Vagina (tissue), 2 donors: Measurements from ENCODE around the gene SCFD2. TPM values are rescaled to one million over a fixed set of nuclear protein-coding genes. Genes with fewer than 3 reads are reported as not detected.
A peak's percentile ranks its signal among the peaks of the same experiment; 100 is the strongest.

Experiments used
- DNase-seq, 2 donors: peaks; one replicate each; pipeline ENCODE4 v3.0.0-alpha.2; 2017; ENCODE audit errors: extremely low spot score in 2 of 2
- H3K27ac ChIP-seq: fragments of 200-600 bp; sonication (generic); one replicate; pipeline ENCODE4 v1.5.1; 2019
- H3K27me3 ChIP-seq: fragments of 200-600 bp; sonication (generic); one replicate; pipeline ENCODE4 v1.5.1; 2019
- H3K36me3 ChIP-seq, 2 donors: fragments of 200-600 bp; sonication (generic); one replicate each; pipeline ENCODE4 v1.5.1; 2017 to 2019
- H3K4me1 ChIP-seq: fragments of 200-600 bp; sonication (generic); one replicate; pipeline ENCODE4 v1.5.1; 2019
- H3K4me3 ChIP-seq, 2 donors: fragments of 200-600 bp; sonication (generic); 1 replicate in 1 of 2; 2 replicates in 1 of 2; pipeline ENCODE4 v1.5.1; 2016 to 2019
- H3K9me3 ChIP-seq: fragments of 200-600 bp; sonication (generic); one replicate; pipeline ENCODE4 v1.5.1; 2019
- POLR2A ChIP-seq, 2 donors: fragments of 450-650 bp; IDR thresholded peaks; one replicate each; pipeline ENCODE4 v1.6.1; 2017; ENCODE audit warnings: antibody characterized with exemption in 2 of 2, mild to moderate bottlenecking in 2 of 2, moderate library complexity in 2 of 2
- POLR2AphosphoS5 ChIP-seq, 2 donors: sonication (generic); formaldehyde crosslinking; IDR thresholded peaks; one replicate each; pipeline ENCODE4 v1.9.0; 2017; ENCODE audit warnings: antibody characterized with exemption in 2 of 2, mild to moderate bottlenecking in 2 of 2, low read depth in 1 of 2; ENCODE audit not compliant: insufficient read depth in 1 of 2
- intact Hi-C: fragments of 100-400 bp; cut with DNase I; formaldehyde crosslinking; loops from one replicate; pipeline ENCODE4 v1.15.1; 2023
- total RNA-seq: library from RNA; depleted of rRNA; stranded (reverse); fragments of >200 nt; gene quantifications from one replicate; pipeline ENCODE4 v1.2.3, GENCODE V29; 2016
- TF ChIP-seq, protein P1 (sequence below), 3 experiments: fragments of 450-650 bp in 2 of 3; fragments of 200-600 bp in 1 of 3; sonication (generic) in 1 of 3; IDR thresholded peaks; one replicate each; pipeline ENCODE4 v1.5.1; 2017 to 2019; ENCODE audit warnings: antibody characterized with exemption in 3 of 3, mild to moderate bottlenecking in 2 of 3, moderate library complexity in 2 of 3

SCFD2 gene
- total RNA-seq, 1 donor from 2014 or later = 33.1 TPM

GRCh38 chr4:52949336-52949735 lies 416.5 kb downstream of the SCFD2 start:
- TF ChIP-seq POLR2AphosphoS5 (IDR thresholded peaks at IDR 0.05; ENCODE audit: insufficient read depth in 1 of 2, low read depth in 1 of 2) = no peak
- Histone ChIP-seq H3K27me3 (no peaks in the 10 kb centered on the region), H3K4me3 (no peak overlapping the region), H3K9me3 (no peaks in the 10 kb centered on the region), H3K36me3 (no peaks in the 10 kb centered on the region), H3K27ac (no peak overlapping the region), H3K4me1 (no peaks in the 10 kb centered on the region)
- peak in 1 of 2 donors; percentile 44 for DNase-seq
- intact Hi-C loops = no loop called here

- intact Hi-C loops = no loop called here
- Histone ChIP-seq H3K36me3 (no peaks in the 10 kb centered on the region), H3K4me3 (no peak overlapping the region), H3K27ac (no peak overlapping the region), H3K4me1 (no peaks in the 10 kb centered on the region), H3K27me3 (no peaks in the 10 kb centered on the region), H3K9me3 (no peaks in the 10 kb centered on the region)
- TF ChIP-seq POLR2AphosphoS5 (IDR thresholded peaks at IDR 0.05; ENCODE audit: insufficient read depth in 1 of 2, low read depth in 1 of 2) (no peak), POLR2A (IDR thresholded peaks at IDR 0.05) (no peak)
- TF ChIP-seq, protein P1, sequence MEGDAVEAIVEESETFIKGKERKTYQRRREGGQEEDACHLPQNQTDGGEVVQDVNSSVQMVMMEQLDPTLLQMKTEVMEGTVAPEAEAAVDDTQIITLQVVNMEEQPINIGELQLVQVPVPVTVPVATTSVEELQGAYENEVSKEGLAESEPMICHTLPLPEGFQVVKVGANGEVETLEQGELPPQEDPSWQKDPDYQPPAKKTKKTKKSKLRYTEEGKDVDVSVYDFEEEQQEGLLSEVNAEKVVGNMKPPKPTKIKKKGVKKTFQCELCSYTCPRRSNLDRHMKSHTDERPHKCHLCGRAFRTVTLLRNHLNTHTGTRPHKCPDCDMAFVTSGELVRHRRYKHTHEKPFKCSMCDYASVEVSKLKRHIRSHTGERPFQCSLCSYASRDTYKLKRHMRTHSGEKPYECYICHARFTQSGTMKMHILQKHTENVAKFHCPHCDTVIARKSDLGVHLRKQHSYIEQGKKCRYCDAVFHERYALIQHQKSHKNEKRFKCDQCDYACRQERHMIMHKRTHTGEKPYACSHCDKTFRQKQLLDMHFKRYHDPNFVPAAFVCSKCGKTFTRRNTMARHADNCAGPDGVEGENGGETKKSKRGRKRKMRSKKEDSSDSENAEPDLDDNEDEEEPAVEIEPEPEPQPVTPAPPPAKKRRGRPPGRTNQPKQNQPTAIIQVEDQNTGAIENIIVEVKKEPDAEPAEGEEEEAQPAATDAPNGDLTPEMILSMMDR (IDR thresholded peaks at IDR 0.05) = no peak
- DNase-seq = peak in 1 of 2 donors; percentile 34
These were observed 417.8 kb downstream of the SCFD2 start for GRCh38 chr4:52948057-52948423.

GRCh38 chr4:52947401-52948056 lies 418.3 kb downstream of the SCFD2 start:
- H3K36me3 ChIP-seq = no peaks in the 10 kb centered on the region
- no peak overlapping the region for H3K4me3 ChIP-seq
- TF ChIP-seq POLR2A (IDR thresholded peaks at IDR 0.05) = no peak
- TF ChIP-seq POLR2AphosphoS5 (IDR thresholded peaks at IDR 0.05; ENCODE audit: insufficient read depth in 1 of 2, low read depth in 1 of 2) = no peak
- TF ChIP-seq, protein P1 (IDR thresholded peaks at IDR 0.05) = no peak
- no peak overlapping the region for H3K27ac ChIP-seq
- DNase-seq = no peak
- intact Hi-C loops = no loop called here
- H3K27me3 ChIP-seq = no peaks in the 10 kb centered on the region
- H3K4me1 ChIP-seq = no peaks in the 10 kb centered on the region
- H3K9me3 ChIP-seq = no peaks in the 10 kb centered on the region

GRCh38 chr4:52946855-52947254 lies 419.0 kb downstream of the SCFD2 start:
- peak in 1 of 2 donors; percentile 52 for DNase-seq
- Histone ChIP-seq H3K4me1 (no peaks in the 10 kb centered on the region), H3K27me3 (no peaks in the 10 kb centered on the region), H3K27ac (no peak overlapping the region), H3K9me3 (no peaks in the 10 kb centered on the region), H3K4me3 (no peak overlapping the region), H3K36me3 (no peaks in the 10 kb centered on the region)
- TF ChIP-seq POLR2A (IDR thresholded peaks at IDR 0.05) (no peak), POLR2AphosphoS5 (IDR thresholded peaks at IDR 0.05; ENCODE audit: insufficient read depth in 1 of 2, low read depth in 1 of 2) (no peak)
- TF ChIP-seq, protein P1 (IDR thresholded peaks at IDR 0.05) = no peak
- intact Hi-C loops = no loop called here

- no peaks in the 10 kb centered on the region for H3K4me1 ChIP-seq
- intact Hi-C loops = no loop called here
- H3K4me3 ChIP-seq = no peak overlapping the region
- no peaks in the 10 kb centered on the region for H3K9me3 ChIP-seq
- no peak overlapping the region for H3K27ac ChIP-seq
- DNase-seq = no peak
- TF ChIP-seq, protein P1 (IDR thresholded peaks at IDR 0.05) = no peak
- TF ChIP-seq POLR2AphosphoS5 (IDR thresholded peaks at IDR 0.05; ENCODE audit: insufficient read depth in 1 of 2, low read depth in 1 of 2) (no peak), POLR2A (IDR thresholded peaks at IDR 0.05) (no peak)
- H3K27me3 ChIP-seq = no peaks in the 10 kb centered on the region
- H3K36me3 ChIP-seq = no peaks in the 10 kb centered on the region
These were observed 419.9 kb downstream of the SCFD2 start for GRCh38 chr4:52945982-52946381.
